Spleen (tissue), 11 donors: ENCODE measurements around the gene WAS. TPM values are rescaled to one million over a fixed set of nuclear protein-coding genes. Genes with fewer than 3 reads are reported as not detected.

ENCODE experiments used
- DNase-seq: peaks from one replicate; pipeline ENCODE4 v3.0.0-alpha.2; 2020
- H3K27ac ChIP-seq, 8 donors: fragments of 200-600 bp; sonication (generic) in 7 of 8; 1 replicate in 4 of 8; 2 replicates in 4 of 8; pipeline versions ENCODE4 v1.5.0 to v1.8.0; 2016 to 2021; ENCODE audit warnings: inconsistent platforms in 4 of 8, mild to moderate bottlenecking in 4 of 8, moderate library complexity in 1 of 8
- H3K27me3 ChIP-seq, 7 donors: fragments of 200-600 bp; sonication (generic) in 6 of 7; replicated peaks in 1 of 7; 1 replicate in 4 of 7; 2 replicates in 3 of 7; pipeline versions ENCODE4 v1.5.0 to v1.8.0; 2016 to 2021; ENCODE audit warnings: inconsistent platforms in 3 of 7, mild to moderate bottlenecking in 1 of 7
- H3K36me3 ChIP-seq, 6 donors: fragments of 200-600 bp; sonication (generic) in 5 of 6; 1 replicate in 4 of 6; 2 replicates in 2 of 6; pipeline versions ENCODE4 v1.5.0 to v1.8.0; 2016 to 2021; ENCODE audit warnings: inconsistent platforms in 2 of 6
- H3K4me1 ChIP-seq, 6 donors: fragments of 200-600 bp; sonication (generic) in 5 of 6; 1 replicate in 3 of 6; 2 replicates in 3 of 6; pipeline versions ENCODE4 v1.5.0 to v1.8.0; 2016 to 2021; ENCODE audit warnings: inconsistent platforms in 3 of 6
- H3K4me3 ChIP-seq, 8 donors: fragments of 200-600 bp; sonication (generic) in 7 of 8; 1 replicate in 4 of 8; 2 replicates in 4 of 8; pipeline versions ENCODE4 v1.5.0 to v1.8.0; 2016 to 2021; ENCODE audit warnings: inconsistent platforms in 4 of 8, mild to moderate bottlenecking in 4 of 8, moderate library complexity in 2 of 8
- H3K9me3 ChIP-seq, 8 donors: fragments of 200-600 bp; sonication (generic) in 7 of 8; 1 replicate in 4 of 8; 2 replicates in 4 of 8; pipeline versions ENCODE4 v1.5.0 to v1.8.0; 2016 to 2021; ENCODE audit warnings: inconsistent platforms in 4 of 8
- POLR2A ChIP-seq, 3 donors: fragments of 450-650 bp; IDR thresholded peaks; one replicate each; pipeline ENCODE4 v1.5.1; 2017; ENCODE audit warnings: antibody characterized with exemption in 3 of 3, mild to moderate bottlenecking in 1 of 3
- POLR2AphosphoS5 ChIP-seq, 3 donors: sonication (generic); formaldehyde crosslinking; IDR thresholded peaks; one replicate each; pipeline ENCODE4 v1.5.1; 2017; ENCODE audit warnings: antibody characterized with exemption in 3 of 3
- WGBS, 5 donors: extraction: QIAGEN DNeasy Blood & Tissue Kit in 3 of 5; methylation state at CpG; one replicate each; pipeline versions ENCODE4 v1.1.5 to v1.1.7; 2013 to 2018; 5-methylcytosine and 5-hydroxymethylcytosine counted together
- intact Hi-C: fragments of 100-400 bp; cut with DNase I; formaldehyde crosslinking; loops from one replicate; pipeline ENCODE4 v1.15.0; 2023; ENCODE audit warnings: low total_unique reads
- polyA plus RNA-seq, 3 donors: library from polyadenylated mRNA; stranded (reverse); fragments of 200-250 nt; gene quantifications; one replicate each; pipeline ENCODE4 v1.2.1, GENCODE V29; 2013
- total RNA-seq, 7 donors: library from RNA; depleted of rRNA in 3 of 7; stranded (reverse); fragments of >200 nt in 3 of 7; fragmentation: NEBNext Ultra II Directional in 4 of 7; extraction: Animal tissue kit (Norgen Biotek cat#: 25700) in 4 of 7; gene quantifications; one replicate each; pipeline versions ENCODE4 v1.1.0 to v1.2.1, GENCODE V29; 2016 to 2021
- TF ChIP-seq, protein P1 (sequence below), 11 experiments: fragments of 200-600 bp in 7 of 11; fragments of 450-650 bp in 4 of 11; sonication (generic) in 4 of 11; IDR thresholded peaks in 8 of 11; conservative IDR thresholded peaks in 3 of 11; 1 replicate in 7 of 11; 2 replicates in 4 of 11; pipeline versions ENCODE4 v1.4.0 to v1.8.0; 2016 to 2021; ENCODE audit warnings: antibody characterized with exemption in 11 of 11, inconsistent platforms in 4 of 11, mild to moderate bottlenecking in 1 of 11
- donor health status: healthy with polysubstance abuse.
- donor health status: DM: no; HTN: no; CAD: no; lungs with moderate emphysema.
- donor health status: DM: no; HTN: no; CAD: no.
- donor health status: Bipolar disorder and iron deficiency.
- donor health status: healthy.
- donor health status: DM: no; HTN: no; CAD: no.
- donor health status: DM: yes; HTN: yes; CAD: no.

Gene WAS
- total and polyA plus RNA-seq, 10 donors = 53.5 to 169 (median 102) TPM

DNA sequence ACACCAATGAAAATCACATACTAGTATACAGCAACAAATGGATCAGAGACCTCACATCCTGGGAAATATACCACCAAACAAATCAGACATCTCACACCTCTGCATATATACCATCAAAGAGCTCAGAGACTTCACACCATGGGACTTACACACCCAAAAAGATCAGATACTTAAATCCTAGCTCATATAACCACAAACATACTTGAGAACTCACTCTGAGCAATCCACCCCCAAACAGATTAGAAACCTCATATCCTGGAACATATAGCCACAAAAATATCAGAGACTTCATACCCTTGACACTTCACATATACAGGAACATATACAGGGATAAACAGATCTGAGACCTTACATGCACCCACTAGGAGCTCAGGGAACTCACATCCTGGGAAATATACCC, 45.1 kb downstream of the WAS start:
- no peaks in the 10 kb centered on the region for H3K27me3 ChIP-seq
- no peak overlapping the region for H3K27ac ChIP-seq
- no peaks in the 10 kb centered on the region for H3K36me3 ChIP-seq
- no peaks in the 10 kb centered on the region for H3K9me3 ChIP-seq
- no peak overlapping the region for H3K4me3 ChIP-seq
- intact Hi-C loops = no loop called here
- no peak for DNase-seq
- no peaks in the 10 kb centered on the region for H3K4me1 ChIP-seq
- TF ChIP-seq POLR2A (IDR thresholded peaks at IDR 0.05) = no peak
- TF ChIP-seq, protein P1, sequence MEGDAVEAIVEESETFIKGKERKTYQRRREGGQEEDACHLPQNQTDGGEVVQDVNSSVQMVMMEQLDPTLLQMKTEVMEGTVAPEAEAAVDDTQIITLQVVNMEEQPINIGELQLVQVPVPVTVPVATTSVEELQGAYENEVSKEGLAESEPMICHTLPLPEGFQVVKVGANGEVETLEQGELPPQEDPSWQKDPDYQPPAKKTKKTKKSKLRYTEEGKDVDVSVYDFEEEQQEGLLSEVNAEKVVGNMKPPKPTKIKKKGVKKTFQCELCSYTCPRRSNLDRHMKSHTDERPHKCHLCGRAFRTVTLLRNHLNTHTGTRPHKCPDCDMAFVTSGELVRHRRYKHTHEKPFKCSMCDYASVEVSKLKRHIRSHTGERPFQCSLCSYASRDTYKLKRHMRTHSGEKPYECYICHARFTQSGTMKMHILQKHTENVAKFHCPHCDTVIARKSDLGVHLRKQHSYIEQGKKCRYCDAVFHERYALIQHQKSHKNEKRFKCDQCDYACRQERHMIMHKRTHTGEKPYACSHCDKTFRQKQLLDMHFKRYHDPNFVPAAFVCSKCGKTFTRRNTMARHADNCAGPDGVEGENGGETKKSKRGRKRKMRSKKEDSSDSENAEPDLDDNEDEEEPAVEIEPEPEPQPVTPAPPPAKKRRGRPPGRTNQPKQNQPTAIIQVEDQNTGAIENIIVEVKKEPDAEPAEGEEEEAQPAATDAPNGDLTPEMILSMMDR (IDR thresholded peaks at IDR 0.05 in 8 of 11, conservative IDR thresholded peaks at IDR 0.05 in 3 of 11) = no peak
- TF ChIP-seq POLR2AphosphoS5 (IDR thresholded peaks at IDR 0.05) = no peak

DNA sequence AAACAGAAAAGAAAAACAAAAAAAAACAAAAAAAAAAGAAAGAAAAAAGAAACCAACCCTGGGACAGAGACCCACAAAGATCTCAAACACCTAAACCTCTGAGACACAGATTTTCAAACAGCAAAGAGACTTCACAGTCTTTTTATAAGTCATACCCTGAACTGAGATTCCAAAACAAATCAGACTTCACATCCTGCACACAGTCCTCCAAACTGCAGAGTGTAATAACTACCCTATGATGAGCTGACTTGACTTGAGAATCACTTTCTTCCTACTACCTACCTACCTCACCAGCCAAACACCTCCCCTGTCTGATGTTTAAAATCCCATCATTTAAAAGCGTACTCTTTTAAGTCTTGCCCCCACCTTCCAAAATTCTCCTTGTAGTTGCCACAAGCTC, 52.7 kb downstream of the WAS start:
- peak overlapping the region in 1 of 8 donors; percentile 73 for H3K4me3 ChIP-seq
- peak overlapping the region in 3 of 8 donors; percentile 94 to 96 (median 94) for H3K27ac ChIP-seq
- peaks cover 0 to 17% (median 2%) of the 10 kb centered on the region in 6 donors for H3K4me1 ChIP-seq
- WGBS, 5 donors = 77 to 94% (median 81%) methylated on average over 1 of the region's 1 CpG
- H3K36me3 ChIP-seq = no peaks in the 10 kb centered on the region
- no peaks in the 10 kb centered on the region for H3K27me3 ChIP-seq
- TF ChIP-seq POLR2AphosphoS5 (IDR thresholded peaks at IDR 0.05) (no peak), POLR2A (IDR thresholded peaks at IDR 0.05) (no peak)
- TF ChIP-seq, protein P1 (IDR thresholded peaks at IDR 0.05 in 8 of 11, conservative IDR thresholded peaks at IDR 0.05 in 3 of 11) = no peak
- intact Hi-C loops = no loop called here
- no peaks in the 10 kb centered on the region for H3K9me3 ChIP-seq
- no peak for DNase-seq

DNA sequence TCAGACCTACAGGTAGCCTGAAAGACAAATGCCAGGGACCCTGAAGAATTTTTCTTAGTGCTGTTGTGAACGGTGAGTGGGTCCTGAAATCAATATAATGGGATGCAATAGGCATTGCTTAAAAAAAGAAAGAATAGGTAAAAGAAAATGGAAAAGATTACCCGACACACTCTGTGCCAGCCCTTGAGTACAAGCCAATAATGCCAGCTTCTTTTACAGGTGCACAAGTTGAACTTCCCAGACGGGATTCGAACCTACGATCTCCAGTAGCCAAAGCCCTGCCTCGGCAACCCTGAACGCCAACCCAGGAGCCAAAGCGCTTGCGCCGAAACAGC, 53.2 kb downstream of the WAS start:
- no peak for DNase-seq
- Histone ChIP-seq H3K4me3 (peak overlapping the region in 6 of 8 donors; percentile 11 to 73 (median 48)), H3K27me3 (no peaks in the 10 kb centered on the region), H3K4me1 (peaks cover 0 to 17% (median 2%) of the 10 kb centered on the region in 6 donors), H3K9me3 (no peaks in the 10 kb centered on the region), H3K27ac (peak overlapping the region in 6 of 8 donors; percentile 85 to 96 (median 94)), H3K36me3 (no peaks in the 10 kb centered on the region)
- intact Hi-C loops = no loop called here
- no peak for TF ChIP-seq POLR2AphosphoS5 (IDR thresholded peaks at IDR 0.05)
- TF ChIP-seq, protein P1 (IDR thresholded peaks at IDR 0.05 in 8 of 11, conservative IDR thresholded peaks at IDR 0.05 in 3 of 11) = no peak
- no peak for TF ChIP-seq POLR2A (IDR thresholded peaks at IDR 0.05)
- WGBS, 5 donors = 5 to 50% (median 27%) methylated on average over 4 to 10 of the region's 10 CpGs

DNA sequence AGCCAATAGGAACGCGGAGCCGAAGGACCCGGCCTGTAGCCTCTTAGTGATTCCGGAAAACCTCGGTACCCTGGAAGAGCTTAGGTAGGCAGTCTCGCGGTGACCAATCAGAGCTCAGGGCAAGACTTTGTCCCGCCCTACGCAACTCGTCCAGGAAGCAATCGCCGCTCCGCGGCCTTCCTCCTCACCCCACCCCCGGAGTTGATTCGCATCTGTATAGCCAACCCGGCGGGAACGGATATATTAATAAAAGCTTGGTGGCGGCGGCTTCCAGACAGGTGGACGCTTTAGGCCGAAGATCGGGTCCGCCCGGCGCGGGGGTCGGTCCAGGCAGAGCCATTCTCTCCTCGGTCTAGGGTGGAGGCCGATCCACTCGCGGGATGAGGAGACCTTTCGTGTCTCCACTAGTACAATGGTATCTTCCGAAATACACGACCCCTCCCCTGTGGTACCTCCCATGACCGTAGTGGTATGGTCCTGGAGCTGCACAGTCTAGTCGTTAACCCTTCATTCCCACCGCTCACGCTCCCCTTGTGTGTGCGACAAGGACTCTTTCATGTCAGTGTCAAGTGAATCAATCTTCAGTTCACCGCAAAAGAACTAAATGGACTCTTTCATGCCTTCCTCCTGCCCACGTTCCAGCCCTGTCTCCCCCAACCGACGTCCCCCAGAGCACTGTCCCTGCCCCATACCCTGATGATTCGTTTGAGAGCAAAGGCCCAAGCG, 53.8 kb downstream of the WAS start:
- DNase-seq = peak; percentile 95
- Histone ChIP-seq H3K4me3 (peak overlapping the region; percentile 8 to 73 (median 44)), H3K4me1 (peaks cover 0 to 17% (median 2%) of the 10 kb centered on the region in 6 donors), H3K27me3 (no peaks in the 10 kb centered on the region), H3K27ac (peak overlapping the region; percentile 53 to 96 (median 93)), H3K36me3 (no peaks in the 10 kb centered on the region), H3K9me3 (no peaks in the 10 kb centered on the region)
- intact Hi-C loops = no loop called here
- WGBS, 5 donors = 0 to 45% (median 2%) methylated on average over 22 to 48 of the region's 48 CpGs
- TF ChIP-seq, protein P1 (IDR thresholded peaks at IDR 0.05 in 8 of 11, conservative IDR thresholded peaks at IDR 0.05 in 3 of 11) = no peak
- TF ChIP-seq POLR2A (IDR thresholded peaks at IDR 0.05) (peak in 1 of 3 donors; percentile 36), POLR2AphosphoS5 (IDR thresholded peaks at IDR 0.05) (peak; percentile 82 to 89 (median 89))
